Endothelial cell of umbilical vein (primary cell): ENCODE results near the gene MGME1.

Experiments used
- CTCF ChIP-seq, 2 donors: IDR thresholded peaks; 1 replicate in 1 of 2; 2 replicates in 1 of 2; pipeline ENCODE4 v1.5.1; 2011; ENCODE audit warnings: low read length in 2 of 2, mild to moderate bottlenecking in 2 of 2, moderate library complexity in 2 of 2, control low read depth in 1 of 2, inconsistent platforms in 1 of 2, low read depth in 1 of 2; ENCODE audit not compliant: insufficient read depth in 1 of 2; ENCODE audit errors: extremely low read depth in 1 of 2
- MYC ChIP-seq: IDR thresholded peaks from one replicate; pipeline ENCODE4 v1.6.1; 2011; ENCODE audit warnings: mild to moderate bottlenecking, low read depth, low read length
- POLR2A ChIP-seq: IDR thresholded peaks from 2 replicates; pipeline ENCODE4 v1.6.1; 2012; ENCODE audit warnings: low read depth, mild to moderate bottlenecking, control low read depth, low read length

GRCh38 chr20:17967521-17968365, 1.1 kb upstream of the MGME1 start:
- TF ChIP-seq CTCF (IDR thresholded peaks at IDR 0.05; ENCODE audit: extremely low read depth in 1 of 2, insufficient read depth in 1 of 2, low read depth in 1 of 2, low read length in 2 of 2), result no peak
- no peak for TF ChIP-seq POLR2A
- no peak for TF ChIP-seq MYC
